Keratinocyte (primary cell): ENCODE data around the gene BRD3OS.

ENCODE experiments used
- CTCF ChIP-seq, 3 experiments: IDR thresholded peaks in 1 of 3; conservative IDR thresholded peaks in 1 of 3; optimal IDR thresholded peaks in 1 of 3; 2 replicates in 2 of 3; 3 replicates in 1 of 3; pipeline versions ENCODE3 to v1.5.1; 2011; ENCODE audit warnings: low read length in 3 of 3, mild to moderate bottlenecking in 3 of 3, moderate library complexity in 2 of 3, control low read depth in 1 of 3, inconsistent platforms in 1 of 3; ENCODE audit not compliant: insufficient read depth in 2 of 3; ENCODE audit errors: extremely low read depth in 1 of 3
- EZH2 ChIP-seq: IDR thresholded peaks from one replicate; pipeline ENCODE4 v1.6.1; 2012; ENCODE audit warnings: inconsistent platforms, mild to moderate bottlenecking, low read length, moderate library complexity

- TF ChIP-seq CTCF (optimal IDR thresholded peaks at IDR 0.05 in 1 of 3, IDR thresholded peaks at IDR 0.05 in 1 of 3, conservative IDR thresholded peaks at IDR 0.05 in 1 of 3; ENCODE audit: extremely low read depth in 1 of 3, insufficient read depth in 2 of 3, low read length in 3 of 3): no peak
- TF ChIP-seq EZH2: no peak
These were observed 46.9 kb upstream of the BRD3OS start for GRCh38 chr9:133978226-133978898.
